Transverse colon (tissue), 3 donors: ENCODE data around the gene MT1E.

ENCODE experiments used
- EP300 ChIP-seq: sonication (generic); formaldehyde crosslinking; IDR thresholded peaks from one replicate; pipeline ENCODE4 v1.6.1; 2017; ENCODE audit warnings: antibody characterized with exemption, low read depth
- POLR2A ChIP-seq: fragments of 450-650 bp; IDR thresholded peaks from one replicate; pipeline ENCODE4 v1.6.1; 2016; ENCODE audit warnings: antibody characterized with exemption, mild to moderate bottlenecking, moderate library complexity
- TF ChIP-seq, protein P1 (sequence below), 5 experiments: fragments of 200-600 bp in 3 of 5; fragments of 450-650 bp in 2 of 5; sonication (generic) in 3 of 5; IDR thresholded peaks; 1 replicate in 2 of 5; 2 replicates in 3 of 5; pipeline ENCODE4 v1.5.1; 2016 to 2017; ENCODE audit warnings: antibody characterized with exemption in 5 of 5, inconsistent platforms in 3 of 5, mild to moderate bottlenecking in 2 of 5, moderate library complexity in 1 of 5

DNA sequence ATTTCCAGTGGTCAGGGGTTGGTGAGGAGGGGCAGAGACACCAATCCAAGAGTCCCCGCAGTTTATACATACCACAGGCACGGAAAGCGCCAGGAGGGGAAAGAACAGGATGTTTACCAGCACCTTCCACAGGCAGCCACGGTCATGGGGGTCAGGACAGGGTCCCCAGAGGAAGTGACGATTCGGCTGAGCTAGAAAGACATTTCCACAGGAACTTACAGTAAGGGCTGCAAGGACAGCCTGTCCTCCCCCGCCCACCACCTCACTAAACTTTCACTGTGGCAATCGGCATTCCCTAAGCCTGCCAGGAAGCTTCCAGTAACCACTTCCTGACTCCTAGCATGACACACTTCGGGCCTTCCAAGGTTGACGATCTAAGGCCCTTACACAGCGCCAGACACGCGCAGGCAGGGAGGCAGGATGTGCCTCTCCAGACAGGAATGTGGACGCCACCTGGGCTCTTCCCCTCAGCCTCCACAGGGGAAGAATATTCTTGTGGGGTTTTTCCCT, 18.4 kb upstream of the MT1E start:
- TF ChIP-seq, protein P1, sequence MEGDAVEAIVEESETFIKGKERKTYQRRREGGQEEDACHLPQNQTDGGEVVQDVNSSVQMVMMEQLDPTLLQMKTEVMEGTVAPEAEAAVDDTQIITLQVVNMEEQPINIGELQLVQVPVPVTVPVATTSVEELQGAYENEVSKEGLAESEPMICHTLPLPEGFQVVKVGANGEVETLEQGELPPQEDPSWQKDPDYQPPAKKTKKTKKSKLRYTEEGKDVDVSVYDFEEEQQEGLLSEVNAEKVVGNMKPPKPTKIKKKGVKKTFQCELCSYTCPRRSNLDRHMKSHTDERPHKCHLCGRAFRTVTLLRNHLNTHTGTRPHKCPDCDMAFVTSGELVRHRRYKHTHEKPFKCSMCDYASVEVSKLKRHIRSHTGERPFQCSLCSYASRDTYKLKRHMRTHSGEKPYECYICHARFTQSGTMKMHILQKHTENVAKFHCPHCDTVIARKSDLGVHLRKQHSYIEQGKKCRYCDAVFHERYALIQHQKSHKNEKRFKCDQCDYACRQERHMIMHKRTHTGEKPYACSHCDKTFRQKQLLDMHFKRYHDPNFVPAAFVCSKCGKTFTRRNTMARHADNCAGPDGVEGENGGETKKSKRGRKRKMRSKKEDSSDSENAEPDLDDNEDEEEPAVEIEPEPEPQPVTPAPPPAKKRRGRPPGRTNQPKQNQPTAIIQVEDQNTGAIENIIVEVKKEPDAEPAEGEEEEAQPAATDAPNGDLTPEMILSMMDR (IDR thresholded peaks at IDR 0.05) = no peak
- TF ChIP-seq POLR2A (no peak), EP300 (peak; percentile 99)
